CD4-positive, alpha-beta T cell treated with Interleukin-15 for 1 hour (primary cell): ENCODE results near the gene PCDHGA8.
"Not testable (repeated sequence)": the region's sequence is repeated elsewhere in the genome, so short reads cannot be mapped to it uniquely, and the experiment has no call there.

Experiments
- DNase-seq: peaks from one replicate; pipeline ENCODE4 v3.0.0-alpha.2; 2020

PCDHGA8 gene

DNA sequence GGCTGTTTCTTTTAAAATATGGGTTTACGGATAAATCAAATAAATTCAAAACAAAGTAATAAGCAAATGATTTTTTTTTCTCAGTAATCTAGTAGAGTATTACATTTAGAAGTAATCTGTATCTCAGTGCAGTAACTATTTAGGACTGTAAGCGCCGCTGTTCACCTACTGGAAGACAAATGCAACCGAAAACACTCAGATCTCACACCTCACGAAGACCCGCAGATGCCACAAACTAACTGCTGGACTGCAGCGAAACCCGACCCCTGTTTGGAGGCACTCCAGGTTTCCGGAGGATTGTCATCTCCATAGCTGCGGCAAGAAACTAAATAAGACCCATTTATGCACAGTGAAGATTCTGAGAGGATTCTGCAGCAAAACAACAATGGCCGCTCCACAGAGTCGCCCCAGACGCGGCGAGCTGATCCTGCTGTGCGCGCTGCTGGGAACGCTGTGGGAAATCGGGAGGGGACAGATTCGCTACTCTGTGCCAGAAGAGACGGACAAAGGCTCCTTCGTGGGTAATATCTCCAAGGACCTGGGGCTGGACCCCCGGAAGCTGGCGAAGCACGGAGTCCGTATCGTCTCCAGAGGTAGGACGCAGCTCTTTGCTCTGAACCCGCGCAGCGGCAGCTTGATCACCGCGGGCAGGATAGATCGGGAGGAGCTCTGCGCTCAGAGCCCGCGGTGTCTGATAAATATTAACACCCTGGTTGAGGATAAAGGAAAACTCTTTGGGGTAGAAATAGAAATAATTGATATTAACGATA, at the start of gene PCDHGA8:
Gene PCDHGA8 (plus strand): TSS at position 205 of the 770 bp plus-strand sequence. CDS start 181 bp downstream, at position 386.
- no peak for DNase-seq

- no peak for DNase-seq
Measured at GRCh38 chr5:141342773-141343172, 49.7 kb upstream of the PCDHGA8 start.

GRCh38 chr5:141343242-141343952, 49.0 kb upstream of the PCDHGA8 start, which contains the start of gene PCDHGA3:
PCDHGA3 (plus strand) TSS chr5:141343829; CDS start chr5:141344034, 205 bp downstream.
- no peak for DNase-seq

DNA sequence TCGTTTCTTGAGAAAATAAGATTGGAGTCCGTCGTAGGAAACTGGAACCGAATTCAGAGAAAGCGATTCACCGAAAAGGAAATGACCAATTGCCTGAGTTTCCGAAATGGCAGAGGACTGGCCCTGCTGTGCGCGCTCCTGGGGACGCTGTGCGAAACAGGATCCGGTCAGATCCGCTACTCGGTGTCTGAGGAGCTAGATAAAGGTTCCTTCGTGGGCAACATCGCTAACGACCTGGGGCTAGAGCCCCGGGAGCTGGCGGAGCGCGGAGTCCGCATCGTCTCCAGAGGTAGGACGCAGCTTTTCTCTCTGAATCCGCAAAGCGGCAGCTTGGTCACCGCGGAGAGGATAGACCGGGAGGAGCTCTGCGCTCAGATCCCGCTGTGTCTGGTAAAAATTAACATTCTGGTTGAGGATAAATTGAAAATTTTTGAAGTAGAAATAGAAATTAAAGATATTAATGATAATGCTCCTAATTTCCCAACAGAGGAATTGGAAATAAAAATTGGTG, 48.4 kb upstream of the PCDHGA8 start:
- no peak for DNase-seq

DNA sequence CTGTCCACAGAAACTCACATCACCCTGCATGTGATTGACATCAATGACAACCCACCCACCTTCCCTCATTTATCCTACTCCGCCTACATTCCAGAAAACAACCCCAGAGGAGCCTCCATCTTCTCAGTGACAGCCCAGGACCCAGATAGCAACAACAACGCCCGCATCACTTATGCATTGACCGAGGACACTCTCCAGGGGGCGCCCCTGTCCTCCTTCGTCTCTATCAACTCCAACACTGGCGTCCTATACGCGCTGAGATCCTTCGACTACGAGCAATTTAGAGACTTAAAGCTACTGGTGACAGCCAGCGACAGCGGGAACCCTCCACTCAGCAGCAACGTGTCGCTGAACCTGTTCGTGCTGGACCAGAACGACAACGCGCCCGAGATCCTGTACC, 47.1 kb upstream of the PCDHGA8 start:
- DNase-seq: no peak

DNA sequence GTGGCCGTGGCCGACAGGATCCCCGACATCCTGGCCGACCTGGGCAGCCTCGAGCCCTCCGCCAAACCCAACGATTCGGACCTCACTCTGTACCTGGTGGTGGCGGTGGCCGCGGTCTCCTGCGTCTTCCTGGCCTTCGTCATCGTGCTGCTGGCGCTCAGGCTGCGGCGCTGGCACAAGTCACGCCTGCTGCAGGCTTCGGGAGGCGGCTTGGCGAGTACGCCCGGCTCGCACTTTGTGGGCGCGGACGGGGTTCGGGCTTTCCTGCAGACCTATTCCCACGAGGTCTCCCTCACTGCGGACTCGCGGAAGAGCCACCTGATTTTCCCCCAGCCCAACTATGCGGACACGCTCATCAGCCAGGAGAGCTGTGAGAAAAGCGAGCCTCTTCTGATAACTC, 46.4 kb upstream of the PCDHGA8 start:
- DNase-seq: not testable (repeated sequence)

DNA sequence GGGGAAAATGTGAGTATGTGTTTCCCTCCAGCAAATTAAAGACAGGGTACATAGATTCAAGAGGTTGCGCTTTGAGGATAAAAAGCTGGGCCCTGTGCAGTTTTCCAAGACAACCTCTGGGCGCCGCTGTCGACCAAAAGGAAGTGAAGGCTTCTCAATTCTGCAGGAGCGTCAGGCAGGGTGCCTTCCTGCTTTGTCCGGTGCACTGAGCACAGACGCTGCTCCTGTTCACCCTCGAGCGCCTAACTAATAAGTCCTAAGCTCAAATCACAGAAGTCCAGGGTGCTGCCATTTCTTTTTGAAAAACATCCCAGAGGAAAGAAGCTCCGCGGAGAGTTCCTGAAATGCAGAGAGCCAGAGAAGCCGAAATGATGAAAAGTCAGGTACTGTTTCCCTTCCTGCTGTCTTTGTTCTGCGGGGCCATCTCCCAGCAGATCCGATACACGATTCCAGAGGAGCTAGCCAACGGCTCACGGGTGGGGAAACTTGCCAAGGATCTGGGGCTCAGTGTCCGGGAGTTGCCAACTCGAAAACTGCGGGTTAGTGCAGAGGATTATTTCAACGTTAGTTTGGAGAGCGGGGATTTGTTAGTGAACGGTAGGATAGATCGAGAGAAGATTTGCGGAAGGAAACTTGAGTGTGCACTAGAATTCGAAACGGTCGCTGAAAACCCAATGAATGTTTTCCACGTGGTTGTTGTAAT, 42.4 kb upstream of the PCDHGA8 start, which contains the start of gene PCDHGB1:
Gene PCDHGB1 (plus strand): TSS at position 183 of the 703 bp plus-strand sequence. CDS start 162 bp downstream, at position 345.
- DNase-seq: peak; percentile 20

GRCh38 chr5:141351591-141351990, 40.8 kb upstream of the PCDHGA8 start:
- no peak for DNase-seq

GRCh38 chr5:141354900-141355469, 37.4 kb upstream of the PCDHGA8 start, which contains the start of gene PCDHGA4:
PCDHGA4 (plus strand) TSS chr5:141355021; CDS start chr5:141355108, 87 bp downstream.
- no peak for DNase-seq

- no peak for DNase-seq
Measured at GRCh38 chr5:141355641-141356040, 36.8 kb upstream of the PCDHGA8 start.

- no peak for DNase-seq
Measured at GRCh38 chr5:141356133-141356532, 36.3 kb upstream of the PCDHGA8 start.

DNA sequence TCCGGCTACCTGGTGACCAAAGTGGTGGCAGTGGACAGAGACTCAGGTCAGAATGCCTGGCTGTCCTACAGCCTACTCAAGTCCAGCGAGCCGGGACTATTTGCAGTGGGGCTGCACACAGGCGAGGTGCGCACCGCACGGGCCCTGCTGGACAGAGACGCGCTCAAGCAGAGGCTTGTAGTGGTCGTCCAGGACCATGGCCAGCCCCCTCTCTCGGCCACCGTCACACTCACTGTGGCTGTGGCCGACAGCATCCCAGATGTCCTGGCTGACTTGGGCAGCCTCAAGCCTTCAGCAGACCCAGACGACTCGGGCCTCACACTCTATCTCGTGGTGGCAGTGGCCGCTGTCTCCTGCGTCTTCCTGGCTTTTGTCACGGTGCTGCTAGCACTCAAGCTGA, 35.5 kb upstream of the PCDHGA8 start:
- DNase-seq: no peak

DNA sequence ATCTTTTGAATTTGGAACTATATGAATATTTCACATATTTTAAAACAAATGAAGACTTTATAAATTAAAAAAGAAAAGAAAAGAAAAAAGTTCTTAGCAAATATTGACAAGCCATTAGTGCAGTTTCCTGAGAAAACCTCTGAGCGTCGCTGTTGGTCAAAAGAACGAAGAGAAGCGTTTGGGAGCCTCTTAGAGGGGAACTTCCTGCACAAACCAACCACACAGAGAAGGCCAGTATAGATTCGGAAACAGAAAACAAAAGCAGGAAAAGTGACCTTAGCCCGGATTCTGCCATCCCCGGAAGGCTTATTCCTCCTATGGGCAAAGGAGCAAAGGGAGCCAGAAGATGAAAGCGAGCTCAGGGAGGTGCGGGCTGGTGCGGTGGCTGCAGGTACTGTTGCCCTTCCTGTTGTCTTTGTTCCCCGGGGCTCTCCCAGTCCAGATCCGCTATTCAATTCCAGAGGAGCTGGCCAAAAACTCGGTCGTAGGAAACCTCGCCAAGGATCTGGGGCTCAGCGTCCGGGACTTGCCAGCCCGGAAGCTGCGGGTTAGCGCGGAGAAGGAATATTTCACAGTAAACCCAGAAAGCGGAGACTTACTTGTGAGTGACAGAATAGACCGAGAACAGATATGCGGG, 32.5 kb upstream of the PCDHGA8 start, which contains the start of gene PCDHGB2:
Gene PCDHGB2 (plus strand): TSS at position 205 of the 637 bp plus-strand sequence. CDS start 142 bp downstream, at position 347.
- no peak for DNase-seq

GRCh38 chr5:141360685-141361084, 31.7 kb upstream of the PCDHGA8 start:
- no peak for DNase-seq

GRCh38 chr5:141362719-141363118, 29.7 kb upstream of the PCDHGA8 start:
- DNase-seq: no peak

- DNase-seq: no peak
Measured at GRCh38 chr5:141363952-141364660, 28.3 kb upstream of the PCDHGA8 start, which contains the start of gene PCDHGA5. PCDHGA5 (plus strand) TSS chr5:141364162; CDS start chr5:141364331, 169 bp downstream.

GRCh38 chr5:141366016-141366896, 26.2 kb upstream of the PCDHGA8 start:
- DNase-seq: no peak

GRCh38 chr5:141369994-141370848, 22.2 kb upstream of the PCDHGA8 start, which contains the start of gene PCDHGB3:
PCDHGB3 (plus strand) TSS chr5:141370242; CDS start chr5:141370395, 153 bp downstream.
- DNase-seq: peak; percentile 33
